ENCODE results near the gene JPH3.

- TF ChIP-seq EZH2 (IDR thresholded peaks at IDR 0.05; ENCODE audit: insufficient read depth, poor library complexity, severe bottlenecking): no peak
- TF ChIP-seq EZH2phosphoT487 (IDR thresholded peaks at IDR 0.05; ENCODE audit: insufficient read depth, low read depth): no peak
These were observed 33.9 kb downstream of the JPH3 start for GRCh38 chr16:87636050-87636684.
